Gastroesophageal sphincter (tissue), 4 donors: Measurements from ENCODE around the gene SSBP2. TPM values are rescaled to one million over a fixed set of nuclear protein-coding genes. Genes with fewer than 3 reads are reported as not detected.

Experiments
- ATAC-seq: fragments of 150-250 bp; one replicate; pipeline ENCODE4 v1.9.1; 2016; ENCODE audit warnings: mild to moderate bottlenecking, moderate library complexity
- H3K27ac ChIP-seq, 4 donors: fragments of 200-600 bp; sonication (generic) in 3 of 4; 1 replicate in 3 of 4; 2 replicates in 1 of 4; pipeline ENCODE4 v1.5.1; 2016 to 2019
- H3K27me3 ChIP-seq: fragments of 200-600 bp; sonication (generic); one replicate; pipeline ENCODE4 v1.5.1; 2019
- H3K36me3 ChIP-seq, 2 donors: fragments of 200-600 bp; sonication (generic); one replicate each; pipeline ENCODE4 v1.5.1; 2019; ENCODE audit warnings: control low read depth in 1 of 2
- H3K4me1 ChIP-seq, 3 donors: fragments of 200-600 bp; sonication (generic); 1 replicate in 2 of 3; 2 replicates in 1 of 3; pipeline ENCODE4 v1.5.1; 2016 to 2019; ENCODE audit warnings: control low read depth in 2 of 3
- H3K4me3 ChIP-seq, 2 donors: fragments of 200-600 bp; sonication (generic); one replicate each; pipeline ENCODE4 v1.5.1; 2019; ENCODE audit warnings: mild to moderate bottlenecking in 1 of 2, moderate library complexity in 1 of 2
- H3K9me3 ChIP-seq, 3 donors: fragments of 200-600 bp; sonication (generic); one replicate each; pipeline ENCODE4 v1.5.1; 2017 to 2019; ENCODE audit warnings: control low read depth in 2 of 3
- CTCF ChIP-seq, 4 experiments: fragments of 200-600 bp in 2 of 4; fragments of 450-650 bp in 2 of 4; sonication (generic) in 1 of 4; IDR thresholded peaks; one replicate each; pipeline ENCODE4 v1.5.1; 2017 to 2019; ENCODE audit warnings: antibody characterized with exemption in 4 of 4, mild to moderate bottlenecking in 2 of 4, moderate library complexity in 2 of 4
- EP300 ChIP-seq: sonication (generic); formaldehyde crosslinking; IDR thresholded peaks from one replicate; pipeline ENCODE4 v1.6.1; 2017; ENCODE audit warnings: antibody characterized with exemption, mild to moderate bottlenecking
- POLR2A ChIP-seq, 2 donors: fragments of 450-650 bp; IDR thresholded peaks; one replicate each; pipeline ENCODE4 v1.6.1; 2017; ENCODE audit warnings: antibody characterized with exemption in 2 of 2, mild to moderate bottlenecking in 2 of 2, moderate library complexity in 1 of 2
- POLR2AphosphoS5 ChIP-seq: sonication (generic); formaldehyde crosslinking; IDR thresholded peaks from one replicate; pipeline ENCODE4 v1.6.1; 2017; ENCODE audit warnings: antibody characterized with exemption
- WGBS, 2 donors: methylation state at CpG; one replicate each; pipeline ENCODE4 v1.1.5; 2018; ENCODE audit warnings: low coverage in 1 of 2; 5-methylcytosine and 5-hydroxymethylcytosine counted together
- total RNA-seq, 4 donors: library from RNA; depleted of rRNA; stranded (reverse); fragments of >200 nt; gene quantifications; one replicate each; pipeline ENCODE4 v1.1.0, GENCODE V29; 2016

Gene SSBP2
- total RNA-seq, 4 donors from 2014 or later, result 61.3 to 138 (median 79.5) TPM

- Histone ChIP-seq H3K4me1 (peaks cover 14 to 66% (median 16%) of the 10 kb centered on the region in 3 donors), H3K27ac (peak overlapping the region; percentile 39 to 99 (median 94)), H3K9me3 (no peaks in the 10 kb centered on the region), H3K27me3 (no peaks in the 10 kb centered on the region), H3K36me3 (no peaks in the 10 kb centered on the region), H3K4me3 (no peak overlapping the region)
- TF ChIP-seq POLR2A (IDR thresholded peaks at IDR 0.05) (no peak), POLR2AphosphoS5 (no peak), CTCF (IDR thresholded peaks at IDR 0.05) (no peak), EP300 (no peak)
- 83 to 94% methylated on average over 2 of the region's 2 CpGs for WGBS, 2 donors
- no peak for ATAC-seq
Observed at GRCh38 chr5:81753429-81753828, 2.5 kb upstream of the SSBP2 start.

GRCh38 chr5:81752644-81752963, 1.7 kb upstream of the SSBP2 start:
- 87 to 90% methylated on average over 5 of the region's 5 CpGs for WGBS, 2 donors
- Histone ChIP-seq H3K4me1 (peaks cover 14 to 74% (median 16%) of the 10 kb centered on the region in 3 donors), H3K36me3 (no peaks in the 10 kb centered on the region), H3K4me3 (no peak overlapping the region), H3K9me3 (no peaks in the 10 kb centered on the region), H3K27me3 (no peaks in the 10 kb centered on the region), H3K27ac (peak overlapping the region; percentile 91 to 99 (median 98))
- TF ChIP-seq CTCF (IDR thresholded peaks at IDR 0.05) (no peak), EP300 (no peak), POLR2A (IDR thresholded peaks at IDR 0.05) (no peak), POLR2AphosphoS5 (no peak)
- no peak for ATAC-seq

- Histone ChIP-seq H3K27ac (peak overlapping the region; percentile 91 to 99 (median 98)), H3K36me3 (no peaks in the 10 kb centered on the region), H3K27me3 (no peaks in the 10 kb centered on the region), H3K9me3 (no peaks in the 10 kb centered on the region), H3K4me3 (peak overlapping the region; percentile 43 to 94), H3K4me1 (peaks cover 14 to 80% (median 16%) of the 10 kb centered on the region in 3 donors)
- ATAC-seq, result peak; percentile 0
- TF ChIP-seq CTCF (IDR thresholded peaks at IDR 0.05) (peak in 1 of 4 experiments; percentile 8), POLR2AphosphoS5 (peak; percentile 93), EP300 (no peak), POLR2A (IDR thresholded peaks at IDR 0.05) (no peak)
- 24 to 36% methylated on average over 8 to 10 of the region's 37 CpGs for WGBS, 2 donors
Observed at GRCh38 chr5:81751836-81752643, 1.1 kb upstream of the SSBP2 start.

GRCh38 chr5:81750308-81751008, 439 bp downstream of the SSBP2 start:
- Histone ChIP-seq H3K9me3 (no peaks in the 10 kb centered on the region), H3K27me3 (no peaks in the 10 kb centered on the region), H3K36me3 (no peaks in the 10 kb centered on the region), H3K4me1 (peaks cover 0 to 81% (median 12%) of the 10 kb centered on the region in 3 donors), H3K4me3 (peak overlapping the region; percentile 94 to 97), H3K27ac (peak overlapping the region; percentile 95 to 99 (median 98))
- ATAC-seq, result peak; percentile 8
- TF ChIP-seq POLR2AphosphoS5 (no peak), POLR2A (IDR thresholded peaks at IDR 0.05) (peak in 1 of 2 donors; percentile 43)
- WGBS, 2 donors, result 0% methylated on average over 2 of the region's 90 CpGs; no CpG with 5 or more reads in 1 of the 2 donors

GRCh38 chr5:81749561-81750307, 1.2 kb downstream of the SSBP2 start:
- Histone ChIP-seq H3K27ac (peak overlapping the region; percentile 93 to 99 (median 98)), H3K4me1 (peaks cover 3 to 81% (median 10%) of the 10 kb centered on the region in 3 donors), H3K36me3 (no peaks in the 10 kb centered on the region), H3K27me3 (no peaks in the 10 kb centered on the region), H3K9me3 (no peaks in the 10 kb centered on the region), H3K4me3 (peak overlapping the region; percentile 94 to 97)
- ATAC-seq, result no peak
- WGBS, 2 donors, result 0% methylated on average over 2 to 4 of the region's 61 CpGs
- TF ChIP-seq POLR2AphosphoS5, result no peak
- no peak for TF ChIP-seq CTCF (IDR thresholded peaks at IDR 0.05)
- TF ChIP-seq EP300, result no peak
- no peak for TF ChIP-seq POLR2A (IDR thresholded peaks at IDR 0.05)
